Left renal cortex interstitium (tissue), 4 donors: ENCODE measurements around the gene COL18A1. TPM values are rescaled to one million over a fixed set of nuclear protein-coding genes. Genes with fewer than 3 reads are reported as not detected.
"Not testable (repeated sequence)": the region's sequence is repeated elsewhere in the genome, so short reads cannot be mapped to it uniquely, and the experiment has no call there.

ENCODE experiments used
- DNase-seq, 4 donors: peaks; one replicate each; pipeline ENCODE4 v3.0.0-alpha.2; 2013; ENCODE audit warnings: low read depth in 4 of 4, low spot score in 2 of 4, missing footprints in 1 of 4
- polyA plus RNA-seq, 4 donors: library from polyadenylated mRNA; unstranded; fragments of 120-200 nt; gene quantifications; one replicate each; pipeline ENCODE4 v1.2.1, GENCODE V29; 2013; ENCODE audit not compliant: insufficient read length in 4 of 4

The COL18A1 gene
- polyA plus RNA-seq, 4 donors = 103 to 225 (median 190) TPM

DNA sequence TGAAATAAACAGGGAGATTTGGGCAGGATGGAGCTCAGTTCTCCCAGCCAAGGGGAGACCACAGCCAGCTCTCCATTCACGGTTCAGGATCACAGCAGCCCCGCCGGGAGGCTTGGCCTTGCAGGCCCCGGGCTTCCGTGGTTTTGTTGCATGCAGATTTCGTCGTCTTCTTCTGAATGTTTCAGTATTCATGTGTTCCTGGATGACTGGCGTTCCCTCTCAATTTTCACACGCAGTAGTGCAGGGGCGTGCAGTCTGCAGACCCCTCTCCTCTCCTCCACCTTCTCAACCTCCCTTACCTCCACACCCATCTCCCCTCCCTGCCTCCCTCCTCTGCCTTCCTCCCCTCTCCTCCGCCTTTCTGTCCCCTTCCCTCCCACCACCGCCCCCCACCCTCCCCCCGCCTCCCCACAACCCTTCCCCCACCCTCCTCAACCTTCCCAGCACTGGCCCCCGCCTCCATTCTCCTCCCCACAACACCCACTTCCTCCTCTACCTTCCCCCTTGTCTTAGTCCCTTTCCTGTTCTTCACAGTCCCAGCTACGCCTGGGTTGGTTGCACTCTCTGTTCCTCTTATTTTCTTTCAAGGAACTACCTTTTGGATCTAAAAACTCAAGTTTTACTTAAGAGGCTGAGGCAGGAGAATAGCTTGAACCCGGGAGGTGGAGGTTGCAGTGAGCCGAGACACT is 145.7 kb downstream of the COL18A1 start:
- no peak for DNase-seq

DNA sequence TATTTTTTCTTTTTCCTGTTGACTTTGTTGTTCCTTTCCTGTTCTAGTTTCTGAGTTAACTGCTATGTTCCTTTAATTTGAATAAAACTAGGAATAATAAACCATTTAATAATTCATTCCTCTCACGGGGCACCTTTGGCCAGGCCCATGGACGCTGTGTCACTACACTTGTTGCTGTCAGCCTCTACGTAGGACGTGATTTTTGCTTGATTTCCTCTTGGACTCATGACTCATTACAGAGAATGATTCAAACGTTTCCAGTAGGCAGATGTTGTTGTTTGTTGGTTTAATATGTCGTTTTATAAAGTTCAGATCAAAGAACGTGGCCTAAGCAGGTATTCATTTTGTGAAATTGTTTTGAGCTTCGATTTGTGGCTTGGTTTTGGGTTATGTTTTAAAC is 146.4 kb downstream of the COL18A1 start:
- DNase-seq = no peak

DNA sequence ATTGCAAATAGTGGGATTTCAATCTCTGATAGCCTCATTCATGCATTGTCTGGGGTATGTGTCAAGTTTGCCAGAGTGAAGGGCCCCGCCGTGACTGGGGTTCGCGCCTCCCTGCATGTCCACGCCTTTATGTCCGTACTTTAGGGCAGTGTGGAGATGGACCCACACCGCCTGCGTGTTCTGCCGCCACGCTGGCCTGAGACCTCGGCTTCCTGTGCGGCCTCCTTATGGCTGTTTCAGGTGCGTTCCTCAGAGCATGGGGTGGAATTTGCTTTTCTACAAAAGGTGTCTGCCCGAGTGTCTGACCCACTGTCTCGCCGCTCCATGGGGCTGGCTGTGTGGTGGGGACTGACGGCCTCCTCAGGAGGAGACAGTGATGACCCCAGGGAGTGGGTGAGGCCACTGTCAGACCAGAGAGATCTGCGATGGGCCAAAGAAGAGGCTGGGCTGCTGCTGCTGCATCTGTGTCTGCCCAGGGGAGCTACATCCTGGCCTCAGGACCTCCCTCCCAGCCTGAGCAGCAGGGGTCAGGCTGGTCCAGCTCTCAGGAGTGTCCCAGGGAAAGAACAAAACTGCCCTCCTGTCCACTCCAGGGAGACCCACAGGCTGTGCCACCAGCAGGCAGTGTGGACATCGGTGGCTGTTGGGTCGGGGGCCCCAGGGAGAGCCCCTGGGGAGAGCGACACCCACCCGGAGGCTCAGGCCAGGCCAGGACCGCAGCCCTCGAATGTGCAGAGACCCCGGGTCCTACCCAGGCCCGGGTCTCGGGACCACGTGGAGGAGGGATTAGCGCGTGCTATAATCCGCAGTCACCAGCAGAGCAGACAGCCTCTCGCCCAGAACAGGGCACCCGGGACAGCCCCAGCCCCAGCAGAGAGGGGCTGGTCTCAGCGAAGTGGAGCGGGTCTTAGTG is 147.1 kb downstream of the COL18A1 start:
- DNase-seq = no peak

DNA sequence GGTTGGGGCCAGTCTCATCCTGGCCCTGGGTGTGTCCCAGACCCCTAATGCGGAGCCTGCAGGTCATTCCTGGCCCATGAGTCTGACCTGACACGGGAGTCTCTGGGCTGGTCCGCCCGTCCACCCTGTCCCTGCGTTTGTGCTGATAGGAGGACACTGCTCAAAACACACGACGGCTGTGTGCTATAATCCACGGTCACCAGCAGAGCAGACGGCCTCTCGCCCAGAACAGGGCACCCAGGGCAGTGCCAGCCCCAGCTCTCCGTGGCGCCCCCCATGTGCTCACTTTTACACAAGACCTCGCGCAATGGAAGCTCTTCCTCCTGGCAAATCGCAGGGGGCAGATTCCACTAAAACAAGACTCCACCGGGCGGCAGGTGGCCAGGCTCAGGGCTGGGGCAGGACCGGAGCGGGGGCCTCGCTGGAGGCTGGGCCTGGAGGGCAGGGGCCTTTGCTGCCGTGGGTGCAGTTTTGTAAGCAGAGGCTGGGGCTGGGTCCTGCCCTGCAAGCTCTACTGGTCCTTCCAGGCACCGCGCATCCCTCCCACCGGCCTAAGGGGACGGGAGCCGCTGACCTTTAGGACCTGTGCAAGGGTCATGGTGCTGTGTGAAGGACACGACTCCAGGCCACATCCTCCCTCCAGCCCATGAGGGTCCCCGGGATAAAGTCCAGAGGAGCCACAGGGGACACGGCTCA is 147.9 kb downstream of the COL18A1 start:
- DNase-seq = no peak

DNA sequence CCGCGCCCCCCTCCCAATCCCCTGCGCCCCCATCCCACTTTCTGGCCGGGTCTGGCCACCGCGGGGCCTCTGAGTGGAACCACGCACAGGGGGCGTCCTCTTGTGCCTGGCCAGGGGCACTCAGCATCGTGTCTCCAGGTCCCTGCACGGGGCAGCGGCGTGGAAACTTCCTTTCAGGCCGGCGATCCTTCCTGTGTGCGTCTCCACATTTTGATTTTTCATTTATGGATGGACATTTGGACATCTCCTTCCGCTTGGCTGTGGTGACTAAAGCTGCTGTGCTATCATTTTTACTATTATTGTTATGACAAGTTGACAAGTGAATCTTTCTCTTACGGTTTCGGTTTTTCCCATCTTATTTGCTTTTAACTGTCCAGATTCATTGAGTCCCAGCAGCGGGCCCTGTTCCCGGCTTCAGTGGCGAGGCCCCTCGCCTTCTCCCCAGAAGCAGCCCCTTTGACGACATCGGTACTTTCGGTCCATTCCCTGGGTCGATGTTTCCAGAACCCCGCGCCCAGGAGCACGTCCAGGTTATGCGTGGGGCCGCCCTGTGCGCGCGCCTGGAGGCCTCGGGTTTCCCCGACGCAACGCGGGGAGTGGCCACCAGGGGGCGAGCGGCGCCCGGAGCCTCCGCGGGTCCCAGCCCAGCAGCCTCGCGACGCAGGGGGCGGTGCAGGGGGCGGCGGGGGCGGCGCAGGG is 149.7 kb downstream of the COL18A1 start:
- peak; percentile 63 to 68 (median 66) for DNase-seq

DNA sequence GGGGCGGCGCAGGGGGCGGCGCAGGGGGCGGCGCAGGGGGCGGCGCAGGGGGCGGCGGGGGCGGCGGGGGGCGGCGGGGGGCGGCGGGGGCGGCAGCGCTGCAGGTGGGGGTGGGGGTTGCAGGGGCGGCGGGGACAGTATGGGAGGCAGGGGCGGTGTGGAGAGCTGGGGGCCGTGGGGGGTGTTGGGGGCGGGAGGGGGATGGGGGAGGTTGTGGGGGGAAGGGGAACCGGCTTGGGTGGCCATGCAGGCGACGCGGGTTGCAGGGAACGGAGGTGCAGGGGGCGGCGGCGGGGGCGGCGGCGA is 150.2 kb downstream of the COL18A1 start:
- DNase-seq = no peak

DNA sequence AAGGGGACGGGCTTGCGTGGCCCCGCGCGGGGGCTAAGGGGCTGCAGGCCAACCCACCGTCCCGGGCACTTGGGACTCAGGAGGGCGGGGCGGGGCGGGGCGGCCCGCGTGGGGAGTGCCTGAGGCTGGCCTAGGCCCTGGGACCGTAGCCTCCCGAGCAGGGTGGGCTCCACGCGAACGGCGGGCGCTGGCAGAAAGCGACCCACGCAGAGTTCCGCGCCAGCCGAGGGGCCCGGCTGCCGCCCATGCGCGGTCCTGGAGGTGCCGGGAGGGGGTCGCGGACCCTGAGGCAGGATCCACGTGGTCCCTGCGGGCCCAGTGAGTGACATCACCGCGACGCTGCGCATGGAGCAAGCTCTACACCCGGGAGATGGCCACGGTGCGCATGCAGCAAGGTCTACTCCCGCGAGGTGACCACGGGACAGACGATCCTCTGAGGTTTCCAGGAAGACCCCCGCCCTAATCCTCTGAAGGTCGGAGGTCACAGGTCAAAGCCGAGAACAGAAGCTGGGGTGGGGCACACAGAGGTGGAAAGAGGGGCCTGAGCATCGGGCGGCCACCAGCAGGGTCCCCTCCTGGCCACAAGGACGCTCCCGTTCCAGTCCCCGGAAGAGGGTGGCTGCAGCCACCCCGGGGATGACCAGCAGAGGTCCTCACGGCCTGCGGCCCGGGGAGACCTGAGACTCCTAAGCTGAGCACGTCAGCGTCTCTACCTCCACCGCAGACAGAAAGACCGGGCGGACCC is 150.8 kb downstream of the COL18A1 start:
- peak; percentile 77 to 88 (median 80) for DNase-seq

DNA sequence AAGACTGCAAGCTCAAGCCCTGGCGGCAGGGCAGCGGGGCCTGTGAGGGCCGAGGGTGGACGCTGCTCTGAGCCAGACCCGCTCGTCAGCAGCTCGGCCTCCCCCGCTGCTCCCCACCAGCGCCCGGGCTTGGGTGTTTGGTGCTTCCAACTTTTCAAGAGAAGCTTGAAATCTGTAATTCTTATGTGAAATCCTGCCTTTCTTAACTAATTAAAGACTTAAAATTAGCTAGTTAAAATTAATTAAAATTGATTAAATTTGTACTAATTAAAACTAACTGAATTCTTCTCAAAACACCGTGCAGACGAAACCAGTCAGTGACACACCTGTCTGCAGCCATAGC is 151.3 kb downstream of the COL18A1 start:
- no peak for DNase-seq

DNA sequence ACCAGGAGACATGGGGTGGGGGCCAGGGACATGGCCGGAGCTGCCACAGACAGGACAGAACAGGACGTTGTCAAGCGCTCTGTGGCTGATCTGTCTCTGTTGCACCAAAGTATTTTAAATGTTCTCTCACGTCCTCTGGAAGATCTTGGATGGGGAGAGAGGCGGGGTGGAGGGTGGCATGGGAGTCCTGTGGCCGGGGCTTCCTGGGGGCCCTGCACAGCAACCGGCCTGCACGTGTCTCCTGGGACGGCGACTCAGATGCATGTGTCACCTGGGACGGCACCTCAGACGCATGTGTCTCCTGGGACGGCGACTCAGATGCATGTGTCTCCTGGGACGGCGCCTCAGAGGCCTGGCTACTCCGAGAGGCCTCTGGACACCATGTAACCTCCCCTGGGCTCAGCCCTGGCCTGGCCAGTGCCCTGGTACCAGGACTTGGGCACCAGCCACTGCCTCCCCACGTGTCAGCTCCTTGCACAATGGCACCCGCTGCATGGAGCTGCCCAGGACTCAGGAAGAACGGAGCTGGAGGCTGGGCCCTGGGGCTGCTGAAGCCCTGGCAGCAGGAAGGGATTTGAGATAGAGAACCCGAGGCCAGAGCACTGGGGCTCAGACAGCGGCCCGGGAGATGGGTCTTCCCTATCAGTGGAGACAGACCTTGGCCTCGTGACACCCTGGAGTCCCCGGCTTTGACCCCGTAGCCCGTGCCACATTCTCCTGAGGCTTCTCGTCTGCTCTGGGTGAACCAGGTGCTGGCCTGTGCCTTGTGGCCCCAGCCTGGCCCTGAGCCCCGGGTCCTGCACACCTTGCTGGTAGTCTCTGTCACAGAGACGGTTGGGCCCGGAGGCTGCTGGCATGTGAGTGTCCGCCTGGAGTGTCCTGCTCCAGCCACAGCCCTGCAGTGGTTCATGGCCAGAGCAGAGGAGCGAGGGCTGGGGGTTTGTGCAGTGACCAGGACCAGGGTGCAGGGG is 152.0 kb downstream of the COL18A1 start:
- DNase-seq = no peak

DNA sequence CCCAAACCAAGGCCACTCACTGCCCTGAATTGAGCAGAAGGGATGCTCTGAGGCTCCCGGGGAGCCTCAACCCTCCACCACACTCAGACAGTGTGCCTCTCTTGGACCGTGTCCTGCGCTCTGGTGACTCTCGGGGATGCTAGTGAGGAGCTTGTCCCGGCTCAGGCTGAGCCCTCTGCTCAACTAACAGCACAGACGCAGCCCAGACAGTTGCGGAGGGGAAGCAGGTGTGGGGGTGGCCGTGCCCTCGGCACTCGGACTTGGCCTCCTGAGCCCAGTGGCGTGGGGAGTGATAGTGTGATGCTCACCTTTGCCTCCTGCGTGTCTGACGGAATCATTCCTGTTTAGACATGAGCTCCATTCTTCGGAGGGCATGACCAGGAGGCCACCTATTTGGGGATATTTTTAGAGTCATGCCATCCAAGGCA is 152.7 kb downstream of the COL18A1 start:
- DNase-seq = no peak

DNA sequence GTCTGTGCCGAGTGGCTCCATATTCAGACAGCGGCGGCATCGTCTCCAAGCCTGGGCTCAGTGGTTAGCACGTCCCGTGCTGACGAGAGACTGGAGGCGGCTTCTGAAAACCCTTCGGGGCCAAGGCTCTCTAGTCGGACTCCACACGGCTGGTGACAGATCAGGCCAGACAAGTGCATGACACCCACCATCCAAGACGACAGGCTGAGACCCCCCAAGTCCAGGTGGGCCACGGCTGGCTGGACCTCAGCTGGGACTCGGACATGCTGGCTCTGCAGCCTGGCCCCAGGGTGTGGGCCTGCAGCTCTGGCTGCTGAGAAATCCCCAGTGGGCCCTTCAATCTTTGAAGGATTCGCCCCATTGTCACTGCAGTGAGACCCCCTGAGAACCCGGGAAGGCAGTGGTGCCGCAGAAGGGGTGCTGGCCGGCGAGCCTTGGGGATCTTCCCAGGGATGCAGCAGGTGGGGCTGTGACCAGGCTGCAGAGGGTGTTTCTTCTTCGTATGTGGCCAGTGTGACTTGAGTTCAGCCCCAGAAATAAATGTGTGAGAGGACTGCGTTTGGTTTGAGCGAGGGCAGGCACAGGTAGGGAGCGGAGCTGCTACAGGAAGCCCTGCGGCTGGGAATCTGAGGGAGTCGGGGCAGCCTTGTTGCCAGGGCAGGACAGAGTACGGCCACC is 153.2 kb downstream of the COL18A1 start:
- no peak for DNase-seq

DNA sequence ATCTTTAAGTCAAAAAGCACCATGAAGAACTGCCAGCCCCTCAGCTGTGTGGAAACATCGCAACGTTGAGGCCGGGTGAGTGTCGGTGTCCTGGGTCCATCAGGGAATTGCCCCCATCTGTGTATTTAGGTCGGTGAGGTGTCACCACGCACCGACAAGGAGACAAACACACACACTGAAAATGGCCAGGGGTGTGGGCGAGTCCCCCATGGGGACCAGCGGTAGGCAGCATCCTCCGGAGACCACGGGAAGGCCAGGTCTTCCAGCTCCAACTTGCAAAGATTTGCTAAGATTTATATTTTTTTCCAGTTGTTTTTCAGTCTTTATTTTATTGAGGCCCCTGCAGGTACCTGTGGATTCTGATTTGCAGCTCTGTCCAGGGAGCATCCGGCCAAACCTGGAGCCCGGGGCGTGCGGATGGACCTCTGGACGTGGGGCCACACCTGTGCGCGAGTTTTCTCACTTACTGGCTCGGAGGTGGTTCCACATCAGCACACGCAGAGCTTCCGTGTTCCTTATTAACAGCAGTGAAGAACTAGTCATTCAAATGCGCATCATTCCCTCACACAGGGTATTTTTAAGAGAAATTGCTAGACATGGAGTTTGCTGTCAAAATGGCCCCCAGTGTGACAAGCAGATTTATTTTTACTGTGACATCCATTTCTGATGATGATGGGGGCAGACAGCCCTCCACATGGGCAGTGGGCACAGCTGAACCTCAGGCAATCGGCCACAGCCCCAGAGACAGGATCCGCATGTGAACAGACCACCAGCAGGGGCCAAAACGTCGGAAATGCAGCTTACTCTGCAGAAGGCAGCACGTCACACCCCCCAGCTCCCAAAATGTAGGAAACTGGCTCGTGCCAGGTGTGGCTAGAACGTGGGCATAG is 154.5 kb downstream of the COL18A1 start:
- DNase-seq = no peak

DNA sequence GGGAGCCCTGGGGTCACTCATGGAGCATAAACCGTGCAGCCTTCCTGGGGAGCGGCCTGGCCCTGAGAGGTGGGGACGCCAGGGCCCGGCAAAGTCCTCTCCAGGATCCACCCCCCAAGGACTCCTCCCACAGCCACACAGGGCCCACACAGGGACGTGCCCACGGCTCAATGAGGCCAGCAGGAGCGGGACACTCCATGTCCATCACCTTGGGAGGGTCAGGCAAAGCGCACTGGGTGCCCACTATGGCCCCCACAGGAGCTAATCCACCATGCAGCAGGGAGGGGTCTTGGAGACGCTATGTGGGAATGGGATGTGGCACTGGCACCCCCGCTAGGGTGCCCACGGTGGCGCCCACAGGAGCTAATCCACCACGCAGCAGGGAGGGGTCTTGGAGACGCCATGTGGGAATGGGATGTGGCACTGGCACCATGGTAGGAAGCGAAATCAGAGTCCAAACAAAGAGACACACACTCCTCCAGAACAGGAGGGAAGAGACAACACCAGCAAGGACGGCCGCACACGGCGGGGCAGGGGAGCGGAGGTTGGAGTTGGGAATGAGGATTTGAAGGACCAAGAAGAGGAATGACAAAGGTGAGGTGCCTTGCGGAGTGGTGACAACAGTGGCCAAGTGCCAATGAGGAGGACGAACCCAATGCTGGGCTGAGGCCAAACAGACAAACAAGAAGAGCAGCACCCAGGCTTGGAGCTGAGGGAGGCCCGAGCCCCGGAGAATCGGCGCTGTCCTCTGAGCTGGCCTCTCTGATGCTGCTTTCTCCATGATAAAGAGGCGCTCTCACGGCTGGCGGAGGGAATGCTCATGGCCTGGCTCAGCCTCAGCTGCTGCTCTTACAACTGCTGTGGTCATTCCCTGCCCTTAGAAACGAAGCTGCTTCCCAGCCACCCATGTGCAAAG is 155.4 kb downstream of the COL18A1 start:
- DNase-seq = no peak

DNA sequence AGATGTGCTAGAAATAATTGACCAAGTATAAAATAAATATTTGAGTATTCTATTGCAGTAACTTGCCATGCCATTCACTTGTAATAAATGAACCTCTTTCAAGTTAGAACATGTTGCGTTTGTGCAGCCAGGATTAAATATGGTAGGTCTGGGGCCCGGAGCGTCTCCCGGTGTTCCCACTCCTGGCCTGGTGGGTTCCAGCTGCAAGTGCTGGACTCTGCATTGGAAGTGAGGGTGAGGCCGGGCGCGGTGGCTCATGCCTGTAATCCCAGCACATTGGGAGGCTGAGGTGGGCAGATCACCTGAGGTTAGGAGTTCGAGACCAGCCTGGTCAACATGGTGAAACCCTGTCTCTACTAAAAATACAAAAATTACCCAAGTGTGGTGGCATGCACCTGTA is 156.3 kb downstream of the COL18A1 start:
- DNase-seq = not testable (repeated sequence)

DNA sequence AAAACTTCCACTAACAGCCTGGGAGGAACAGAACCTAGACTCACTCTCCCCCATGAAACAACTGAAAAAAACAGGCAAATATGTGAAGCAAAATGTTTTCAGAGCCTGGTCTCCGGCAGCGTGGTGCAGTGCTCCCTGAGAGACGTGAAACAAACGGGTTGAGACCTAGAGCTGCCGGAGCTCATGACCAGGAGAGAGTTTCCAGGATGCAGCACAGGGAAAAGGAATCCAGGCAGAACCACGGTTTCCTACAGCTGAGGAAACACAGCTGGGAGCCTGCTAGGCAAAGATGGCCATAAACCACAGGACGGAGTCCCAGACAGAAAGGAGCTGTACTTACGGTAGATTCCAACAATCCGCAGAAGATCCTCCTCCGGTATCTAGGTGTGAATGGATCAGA is 157.4 kb downstream of the COL18A1 start:
- DNase-seq = no peak

DNA sequence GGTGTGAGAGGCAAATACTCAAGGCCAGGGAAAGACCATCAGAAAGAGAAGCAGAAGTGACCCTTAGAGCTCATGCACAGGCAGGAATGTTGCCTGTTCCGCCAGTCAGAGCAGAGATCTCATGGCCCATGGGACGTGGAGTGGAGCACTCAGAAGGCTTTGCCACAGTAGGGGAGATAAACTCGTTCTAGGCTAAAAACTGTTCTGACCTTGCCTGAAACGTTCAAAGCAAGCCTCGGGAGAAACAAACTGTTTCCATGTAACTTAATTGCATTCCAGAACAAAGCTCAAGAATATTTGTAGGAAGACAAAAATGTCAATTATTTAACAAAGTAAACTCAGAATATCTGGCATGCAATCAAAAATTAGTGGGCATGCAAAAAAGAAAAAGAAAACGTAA is 158.0 kb downstream of the COL18A1 start:
- DNase-seq = no peak
